HL-60 (cell line): ENCODE measurements around the gene KCNK15.

Source experiments
- DNase-seq, 2 experiments: peaks; one replicate each; pipeline ENCODE4 v3.0.0-alpha.2; 2010 to 2020; ENCODE audit warnings: low read depth in 1 of 2, low spot score in 1 of 2
- H3K27ac ChIP-seq: fragments of 250-450 bp; sonication (Bioruptor Pico); replicated peaks from 2 replicates; pipeline ENCODE4 v1.5.1; 2020; ENCODE audit warnings: mild to moderate bottlenecking, moderate library complexity
- H3K27me3 ChIP-seq: fragments of 250-450 bp; sonication (Bioruptor Pico); 2 replicates; pipeline ENCODE4 v1.5.1; 2021; ENCODE audit warnings: mild to moderate bottlenecking, moderate library complexity; ENCODE audit not compliant: insufficient read depth, poor library complexity, severe bottlenecking
- H3K4me3 ChIP-seq: replicated peaks from 2 replicates; pipeline ENCODE4 v1.5.1; 2011; ENCODE audit warnings: mild to moderate bottlenecking, control low read depth, low read length; ENCODE audit not compliant: insufficient read depth
- GABPA ChIP-seq: IDR thresholded peaks from 2 replicates; pipeline ENCODE4 v1.6.1; 2012; ENCODE audit warnings: low read depth
- POLR2AphosphoS5 ChIP-seq: IDR thresholded peaks from 2 replicates; pipeline ENCODE4 v1.6.1; 2012; ENCODE audit warnings: low read depth
- SPI1 ChIP-seq: IDR thresholded peaks from 2 replicates; pipeline ENCODE4 v1.6.1; 2012; ENCODE audit warnings: low read depth, mild to moderate bottlenecking, borderline replicate concordance
- TF ChIP-seq, protein P1 (sequence below): IDR thresholded peaks from 2 replicates; pipeline ENCODE4 v1.6.1; 2012; ENCODE audit warnings: low read depth; ENCODE audit not compliant: insufficient replicate concordance
- TF ChIP-seq, protein P2 (sequence below): IDR thresholded peaks from one replicate; pipeline ENCODE4 v1.5.1; 2011; ENCODE audit warnings: low read length, control low read depth, inconsistent platforms; ENCODE audit not compliant: insufficient read depth

Gene KCNK15

DNA sequence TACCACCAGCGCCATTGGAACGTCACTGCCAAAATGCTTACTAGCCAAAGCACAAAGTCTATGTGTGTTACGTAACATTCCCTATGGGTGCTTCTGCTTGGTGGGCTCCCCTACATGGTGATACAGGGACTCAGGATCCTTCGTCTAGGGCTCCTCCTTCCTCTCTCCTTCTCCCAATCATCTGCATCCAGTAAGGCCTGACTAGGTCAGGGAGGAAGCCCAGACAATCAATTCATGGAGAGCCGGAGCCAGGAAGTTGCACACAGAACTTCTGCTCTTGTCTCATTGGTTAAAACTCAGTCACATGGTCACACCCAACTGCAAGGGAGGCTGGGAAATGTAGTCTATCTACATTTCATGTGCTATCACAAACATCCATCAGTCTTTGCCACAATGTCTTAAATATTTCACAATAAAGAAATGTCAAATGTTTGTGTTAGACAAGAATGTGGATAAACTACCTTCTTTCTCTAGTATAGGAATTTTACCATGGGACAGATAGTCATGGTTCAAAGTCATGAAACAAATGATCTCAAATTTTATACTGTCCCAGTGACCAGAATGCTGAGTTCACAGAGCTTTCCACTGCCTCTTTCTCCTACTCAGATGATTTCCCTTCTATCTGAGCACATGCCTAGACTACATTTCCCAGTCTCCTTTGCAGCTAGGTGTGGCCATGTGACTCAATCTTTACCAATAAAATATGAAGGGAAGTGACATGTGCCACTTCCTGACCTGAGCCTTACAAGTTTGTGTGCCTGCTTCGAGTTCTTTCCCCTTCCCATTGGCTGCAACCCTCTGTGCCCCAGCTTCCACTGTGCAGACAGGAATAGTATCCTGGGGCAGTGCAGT is 9.3 kb upstream of the KCNK15 start:
- Histone ChIP-seq H3K4me3 (no peak overlapping the region), H3K27me3 (no peaks in the 10 kb centered on the region), H3K27ac (peak overlapping the region; percentile 42)
- TF ChIP-seq POLR2AphosphoS5 (no peak), SPI1 (peak; percentile 73; the same call in 1 of the 2 replicates), GABPA (peak; percentile 70)
- TF ChIP-seq, protein P1, sequence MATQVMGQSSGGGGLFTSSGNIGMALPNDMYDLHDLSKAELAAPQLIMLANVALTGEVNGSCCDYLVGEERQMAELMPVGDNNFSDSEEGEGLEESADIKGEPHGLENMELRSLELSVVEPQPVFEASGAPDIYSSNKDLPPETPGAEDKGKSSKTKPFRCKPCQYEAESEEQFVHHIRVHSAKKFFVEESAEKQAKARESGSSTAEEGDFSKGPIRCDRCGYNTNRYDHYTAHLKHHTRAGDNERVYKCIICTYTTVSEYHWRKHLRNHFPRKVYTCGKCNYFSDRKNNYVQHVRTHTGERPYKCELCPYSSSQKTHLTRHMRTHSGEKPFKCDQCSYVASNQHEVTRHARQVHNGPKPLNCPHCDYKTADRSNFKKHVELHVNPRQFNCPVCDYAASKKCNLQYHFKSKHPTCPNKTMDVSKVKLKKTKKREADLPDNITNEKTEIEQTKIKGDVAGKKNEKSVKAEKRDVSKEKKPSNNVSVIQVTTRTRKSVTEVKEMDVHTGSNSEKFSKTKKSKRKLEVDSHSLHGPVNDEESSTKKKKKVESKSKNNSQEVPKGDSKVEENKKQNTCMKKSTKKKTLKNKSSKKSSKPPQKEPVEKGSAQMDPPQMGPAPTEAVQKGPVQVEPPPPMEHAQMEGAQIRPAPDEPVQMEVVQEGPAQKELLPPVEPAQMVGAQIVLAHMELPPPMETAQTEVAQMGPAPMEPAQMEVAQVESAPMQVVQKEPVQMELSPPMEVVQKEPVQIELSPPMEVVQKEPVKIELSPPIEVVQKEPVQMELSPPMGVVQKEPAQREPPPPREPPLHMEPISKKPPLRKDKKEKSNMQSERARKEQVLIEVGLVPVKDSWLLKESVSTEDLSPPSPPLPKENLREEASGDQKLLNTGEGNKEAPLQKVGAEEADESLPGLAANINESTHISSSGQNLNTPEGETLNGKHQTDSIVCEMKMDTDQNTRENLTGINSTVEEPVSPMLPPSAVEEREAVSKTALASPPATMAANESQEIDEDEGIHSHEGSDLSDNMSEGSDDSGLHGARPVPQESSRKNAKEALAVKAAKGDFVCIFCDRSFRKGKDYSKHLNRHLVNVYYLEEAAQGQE = no peak
- TF ChIP-seq, protein P2, sequence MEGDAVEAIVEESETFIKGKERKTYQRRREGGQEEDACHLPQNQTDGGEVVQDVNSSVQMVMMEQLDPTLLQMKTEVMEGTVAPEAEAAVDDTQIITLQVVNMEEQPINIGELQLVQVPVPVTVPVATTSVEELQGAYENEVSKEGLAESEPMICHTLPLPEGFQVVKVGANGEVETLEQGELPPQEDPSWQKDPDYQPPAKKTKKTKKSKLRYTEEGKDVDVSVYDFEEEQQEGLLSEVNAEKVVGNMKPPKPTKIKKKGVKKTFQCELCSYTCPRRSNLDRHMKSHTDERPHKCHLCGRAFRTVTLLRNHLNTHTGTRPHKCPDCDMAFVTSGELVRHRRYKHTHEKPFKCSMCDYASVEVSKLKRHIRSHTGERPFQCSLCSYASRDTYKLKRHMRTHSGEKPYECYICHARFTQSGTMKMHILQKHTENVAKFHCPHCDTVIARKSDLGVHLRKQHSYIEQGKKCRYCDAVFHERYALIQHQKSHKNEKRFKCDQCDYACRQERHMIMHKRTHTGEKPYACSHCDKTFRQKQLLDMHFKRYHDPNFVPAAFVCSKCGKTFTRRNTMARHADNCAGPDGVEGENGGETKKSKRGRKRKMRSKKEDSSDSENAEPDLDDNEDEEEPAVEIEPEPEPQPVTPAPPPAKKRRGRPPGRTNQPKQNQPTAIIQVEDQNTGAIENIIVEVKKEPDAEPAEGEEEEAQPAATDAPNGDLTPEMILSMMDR = no peak
- peak; percentile 87 to 92 for DNase-seq

DNA sequence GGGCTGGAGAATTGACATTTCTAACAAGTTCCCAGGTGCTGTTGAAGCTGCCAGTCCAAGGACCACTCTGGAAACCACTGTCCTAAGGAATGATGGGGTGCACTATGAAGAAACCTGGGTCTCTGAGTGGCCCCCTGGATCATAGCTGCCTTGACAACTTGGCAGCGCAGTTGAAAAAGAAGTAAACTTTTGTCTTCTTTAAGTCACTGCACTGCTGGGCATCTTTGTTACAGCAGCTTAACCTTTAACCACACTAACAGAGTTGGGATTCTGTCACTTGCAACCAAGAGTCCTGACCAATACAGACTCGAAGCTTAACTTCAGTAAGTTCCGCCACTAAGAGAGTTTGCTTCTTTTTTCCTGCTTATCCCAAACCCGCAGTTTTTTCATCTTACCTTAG is 8.5 kb upstream of the KCNK15 start:
- DNase-seq = no peak
- TF ChIP-seq POLR2AphosphoS5 (no peak), GABPA (no peak), SPI1 (no peak)
- TF ChIP-seq, protein P1 = no peak
- TF ChIP-seq, protein P2 = no peak
- no peak overlapping the region for H3K4me3 ChIP-seq
- H3K27me3 ChIP-seq = peaks cover 3% of the 10 kb centered on the region
- H3K27ac ChIP-seq = peak overlapping the region; percentile 26; the same call in 1 of the 2 replicates

GRCh38 chr20:44738813-44739477 is 6.7 kb upstream of the KCNK15 start:
- no peak for TF ChIP-seq GABPA
- TF ChIP-seq, protein P2 = no peak
- TF ChIP-seq, protein P1 = no peak
- TF ChIP-seq POLR2AphosphoS5 = no peak
- no peak for TF ChIP-seq SPI1
- Histone ChIP-seq H3K4me3 (no peak overlapping the region), H3K27ac (no peak overlapping the region), H3K27me3 (peaks cover 3% of the 10 kb centered on the region)
- peak; percentile 56 to 83 for DNase-seq
